HG02943 (cell line): Measurements from ENCODE around the gene EPSTI1.
A peak's percentile ranks its signal among the peaks of the same experiment; 100 is the strongest.

Experiments
- ATAC-seq: cut with Tn5 transposase; IDR thresholded peaks from one replicate; pipeline ENCODE4 v1.9.1; 2021; ENCODE audit warnings: mild to moderate bottlenecking, low read depth, moderate library complexity; ENCODE audit not compliant: unreplicated experiment

EPSTI1 gene

DNA sequence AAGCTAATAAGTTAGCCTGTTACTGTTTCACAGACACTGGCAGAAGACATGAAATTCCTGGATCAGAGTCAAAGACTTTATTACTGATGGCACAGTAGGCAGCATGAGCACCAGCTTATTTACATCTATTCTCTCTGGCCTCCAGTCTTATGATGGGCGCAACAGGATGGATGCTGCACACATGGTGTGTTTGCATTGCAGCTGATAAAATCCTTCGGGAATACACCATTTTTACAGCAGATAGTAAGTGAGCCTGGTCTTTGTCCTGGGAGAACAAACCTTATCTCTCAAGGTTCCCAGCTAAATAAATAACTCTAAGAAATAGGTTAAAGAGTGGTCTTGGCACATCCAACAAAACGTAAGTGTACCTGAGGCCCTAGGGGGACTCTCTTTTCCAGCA lies 16.0 kb downstream of the EPSTI1 start:
- no peak for ATAC-seq

DNA sequence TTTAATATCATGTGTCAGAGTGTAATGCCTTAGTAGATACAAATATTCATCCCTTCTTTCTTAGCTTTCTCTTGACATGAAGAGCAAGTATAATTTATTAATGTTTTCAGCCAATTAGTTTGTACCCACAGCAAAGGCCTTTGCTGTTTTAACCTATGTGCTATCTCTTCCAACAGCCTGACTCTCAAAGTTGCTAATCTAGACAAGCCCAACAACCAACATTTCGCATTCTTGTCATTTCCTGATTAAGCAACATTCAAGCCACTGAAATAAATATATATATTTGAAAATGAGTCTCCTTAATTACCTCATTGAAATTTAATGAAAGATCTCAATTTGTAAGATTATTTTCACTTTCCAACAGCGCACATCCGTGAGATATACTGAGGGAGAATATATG lies 18.5 kb downstream of the EPSTI1 start:
- no peak for ATAC-seq

DNA sequence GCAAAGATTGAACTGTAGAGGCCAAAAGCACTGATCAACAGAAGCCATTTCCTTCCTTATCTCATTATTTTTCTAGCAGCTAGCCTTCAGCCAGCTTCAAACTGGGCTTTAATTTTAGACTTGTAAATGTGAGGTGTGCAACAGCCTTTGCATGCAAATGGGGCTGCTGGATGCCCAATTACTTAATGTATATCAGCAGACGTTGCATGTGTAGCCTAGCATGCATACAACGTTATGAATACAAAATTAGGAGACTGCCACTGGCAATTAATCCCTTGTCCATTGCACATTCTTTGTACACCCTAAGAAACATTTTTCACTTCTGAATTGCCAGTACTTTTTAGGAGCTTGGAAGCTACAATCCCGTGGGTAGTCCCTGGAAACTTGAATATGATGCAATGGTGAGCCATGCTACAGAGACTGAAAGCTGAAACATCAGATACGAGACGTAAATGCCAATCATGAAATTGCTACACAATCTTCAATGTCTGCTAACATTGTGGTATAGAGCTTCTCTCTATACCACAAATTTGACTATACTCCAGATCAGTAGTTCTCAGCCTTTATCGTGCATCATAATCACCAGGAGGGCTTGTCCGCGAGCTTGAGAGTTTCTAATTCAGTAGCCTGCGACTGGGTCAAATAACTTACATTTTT lies 20.2 kb downstream of the EPSTI1 start:
- ATAC-seq, result no peak

GRCh38 chr13:42970824-42971690 lies 21.0 kb downstream of the EPSTI1 start:
- peak; percentile 63 for ATAC-seq

GRCh38 chr13:42969565-42970172 lies 22.4 kb downstream of the EPSTI1 start:
- ATAC-seq, result no peak

DNA sequence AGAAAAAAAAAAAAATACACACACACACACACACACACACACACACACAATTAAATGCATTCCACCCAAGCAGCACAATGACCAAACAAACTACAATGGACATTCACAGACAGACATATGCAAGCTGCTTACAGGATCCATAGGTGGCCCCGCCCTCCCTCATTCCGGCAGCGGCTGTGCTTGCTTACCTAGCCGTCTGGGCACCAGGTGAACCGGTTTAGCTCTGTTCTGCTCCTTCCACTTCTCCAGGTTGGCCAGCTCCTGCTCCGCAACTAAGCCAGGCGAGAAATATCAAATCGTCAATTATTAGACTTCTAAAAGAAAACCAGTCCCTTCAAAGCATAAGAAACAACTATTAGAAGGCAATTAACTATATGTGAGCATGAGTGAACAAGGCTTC lies 23.1 kb downstream of the EPSTI1 start:
- no peak for ATAC-seq

- ATAC-seq, result no peak
Measured at GRCh38 chr13:42967660-42968059, 24.4 kb downstream of the EPSTI1 start.

- ATAC-seq, result no peak
Measured at GRCh38 chr13:42965281-42965680, 26.8 kb downstream of the EPSTI1 start.

DNA sequence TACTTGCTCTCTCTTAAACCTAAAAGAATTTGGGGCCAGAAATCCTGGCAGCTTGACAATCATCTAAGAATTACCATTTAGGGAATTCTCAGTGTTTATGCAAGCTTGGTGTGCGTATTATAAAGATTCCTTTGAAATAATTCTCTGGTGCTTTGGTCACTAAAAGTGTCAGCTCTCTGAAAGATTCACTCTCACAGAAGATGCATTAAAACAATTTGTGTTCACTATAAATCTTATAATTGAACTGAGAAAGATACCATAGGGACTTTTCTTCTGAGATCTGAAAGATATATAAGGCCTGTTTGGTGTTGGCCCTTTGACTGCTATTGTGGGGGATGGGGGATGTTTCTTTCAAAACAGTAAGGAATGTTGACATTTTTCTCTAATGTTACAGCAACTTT lies 27.3 kb downstream of the EPSTI1 start:
- no peak for ATAC-seq

GRCh38 chr13:42959615-42960014 lies 32.4 kb downstream of the EPSTI1 start:
- no peak for ATAC-seq

DNA sequence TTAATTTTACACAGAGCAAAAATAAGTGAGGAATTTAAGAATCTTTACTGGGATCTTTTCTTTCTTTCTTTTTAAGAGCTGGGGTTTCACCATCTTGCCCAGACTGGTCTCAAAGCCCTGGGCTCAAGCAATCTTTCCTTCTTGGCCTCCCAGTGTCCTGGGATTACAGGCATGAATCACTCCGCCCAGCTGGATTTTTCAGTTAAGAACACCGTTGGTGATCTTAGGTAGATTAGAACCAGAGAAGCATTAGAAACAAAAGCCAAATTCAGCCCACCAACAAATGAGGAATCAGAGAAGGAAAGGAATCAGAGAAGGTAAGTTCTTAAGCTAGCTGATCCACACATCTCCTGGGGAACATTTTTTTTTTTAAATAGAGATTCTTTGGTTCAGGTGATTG lies 34.2 kb downstream of the EPSTI1 start:
- no peak for ATAC-seq

DNA sequence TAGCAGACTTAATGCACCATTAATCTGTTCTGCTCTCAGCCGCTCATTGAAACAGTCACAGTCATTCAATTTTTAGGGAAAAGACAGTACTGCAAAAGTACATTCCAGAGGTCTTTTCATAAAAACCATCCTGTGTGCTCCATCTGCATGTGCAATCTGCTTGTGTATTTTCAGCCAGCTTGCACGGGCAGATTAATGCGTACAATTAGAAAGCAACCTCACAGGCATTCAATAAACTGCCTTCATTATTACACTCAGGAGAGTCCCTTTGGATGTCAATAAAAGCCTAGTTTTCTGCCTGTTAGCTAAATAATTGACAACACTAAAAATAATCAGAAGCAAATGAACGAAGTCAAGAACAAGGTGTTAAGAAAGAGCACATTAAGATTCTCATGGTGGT lies 41.9 kb downstream of the EPSTI1 start:
- no peak for ATAC-seq

GRCh38 chr13:42947925-42948324 lies 44.1 kb downstream of the EPSTI1 start:
- ATAC-seq, result no peak

DNA sequence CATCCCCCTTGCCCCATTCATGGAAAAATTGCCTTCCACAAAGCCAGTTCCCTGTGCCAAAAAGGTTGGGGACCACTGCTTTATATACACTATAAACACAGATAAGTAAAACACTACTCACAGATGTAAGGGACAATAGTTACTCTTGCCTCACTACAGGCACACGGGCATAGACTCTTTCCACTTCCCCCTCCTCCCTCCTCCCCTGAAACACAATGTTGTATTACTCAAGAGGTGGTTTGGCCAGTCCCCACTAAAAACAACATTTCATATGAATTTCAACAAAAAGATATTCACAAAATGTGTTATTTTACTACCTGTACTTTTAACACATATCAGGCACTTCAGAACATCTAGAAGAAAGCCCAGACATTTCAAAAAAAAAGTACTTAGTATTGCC lies 45.1 kb downstream of the EPSTI1 start:
- ATAC-seq, result no peak

GRCh38 chr13:42929886-42930535 lies 62.0 kb downstream of the EPSTI1 start:
- no peak for ATAC-seq

DNA sequence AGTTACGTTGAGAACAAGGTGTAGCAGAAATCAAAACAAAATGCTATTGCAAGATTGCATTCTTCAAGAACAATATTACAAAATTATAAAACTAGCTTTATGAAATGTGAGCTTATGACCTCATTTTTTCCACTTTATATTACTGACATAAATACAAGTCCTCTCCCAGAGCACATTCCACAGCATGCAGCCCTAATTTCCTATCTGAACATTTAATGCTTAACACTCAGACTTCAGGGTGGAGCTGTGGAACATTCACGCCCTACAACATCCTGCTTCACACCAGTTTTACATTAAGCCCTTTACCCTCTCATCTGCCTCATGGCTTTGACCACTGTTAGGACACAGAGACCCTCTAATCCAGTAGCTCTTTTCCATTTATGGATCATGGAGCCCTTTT lies 65.5 kb downstream of the EPSTI1 start:
- no peak for ATAC-seq

DNA sequence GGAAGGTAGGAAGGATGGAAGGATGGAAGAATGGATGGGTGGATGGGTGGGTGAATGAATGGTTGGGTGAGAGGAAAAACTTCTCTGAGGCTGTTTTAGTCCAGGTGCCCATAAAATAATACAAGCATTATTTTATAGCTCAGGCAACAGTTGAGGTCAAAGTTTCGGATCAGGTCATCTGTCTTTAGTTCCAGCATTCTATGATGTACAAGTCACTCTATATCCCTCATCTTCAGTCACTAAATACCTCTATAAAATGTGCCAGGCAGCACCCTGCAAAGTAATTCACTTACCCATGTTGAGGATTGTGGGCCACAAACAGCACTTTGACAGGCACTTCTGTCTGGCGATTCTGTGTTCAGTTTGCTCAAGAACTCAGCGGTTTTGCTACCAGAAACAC lies 66.0 kb downstream of the EPSTI1 start:
- ATAC-seq, result no peak

GRCh38 chr13:42925626-42926025 lies 66.4 kb downstream of the EPSTI1 start:
- no peak for ATAC-seq

DNA sequence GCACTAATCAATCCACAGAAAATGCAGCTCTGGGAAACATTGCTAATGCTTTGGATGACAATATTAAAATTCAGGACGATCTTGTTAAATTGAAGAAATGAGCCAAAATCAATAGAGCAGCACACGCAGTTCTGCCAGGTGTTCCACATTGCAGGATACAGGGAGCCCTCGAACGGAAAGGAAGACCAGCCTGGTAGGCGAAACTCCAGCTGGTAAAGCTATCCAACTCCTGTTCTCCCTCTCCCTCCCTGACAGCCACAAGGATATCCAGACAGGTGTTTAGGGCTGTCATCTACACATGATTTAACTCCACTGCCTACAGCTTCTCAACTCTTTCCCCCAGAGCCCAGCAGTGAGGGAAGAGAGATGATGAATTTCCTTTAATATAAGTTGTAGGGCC lies 67.7 kb downstream of the EPSTI1 start:
- no peak for ATAC-seq

GRCh38 chr13:42907745-42908144 lies 84.3 kb downstream of the EPSTI1 start:
- no peak for ATAC-seq

DNA sequence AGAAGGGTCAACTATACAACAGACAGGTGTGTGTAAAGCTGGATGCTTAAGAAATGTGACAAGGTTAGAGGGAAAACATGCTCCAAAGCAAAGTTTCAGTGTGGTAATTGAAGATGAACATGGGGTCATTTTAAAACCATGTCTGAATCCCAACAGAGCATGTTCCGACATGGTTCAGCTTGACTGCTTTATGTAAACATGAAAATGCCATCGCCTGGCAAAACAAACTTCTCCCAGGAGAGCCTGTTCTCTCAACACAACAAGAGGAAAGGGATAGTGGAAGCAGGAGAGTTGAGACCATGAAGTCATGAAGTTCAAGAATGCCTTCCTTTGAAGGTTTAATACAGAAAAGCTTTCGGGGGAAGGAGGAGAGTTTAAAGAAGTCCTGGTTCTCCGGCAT lies 85.8 kb downstream of the EPSTI1 start:
- ATAC-seq, result no peak
